ENCODE results near the gene TMEM235.

TMEM235 gene

GRCh38 chr17:78219396-78220150, 11.9 kb upstream of the TMEM235 start:
- no peak for DNase-seq (ENCODE audit: low read depth)
- no peak for TF ChIP-seq CTCF (conservative IDR thresholded peaks at IDR 0.05; ENCODE audit: low read length)
- H3K4me3 ChIP-seq (ENCODE audit: low read length), result no peak overlapping the region

- no peak for DNase-seq (ENCODE audit: low read depth)
- H3K4me3 ChIP-seq (ENCODE audit: low read length), result no peak overlapping the region
- TF ChIP-seq CTCF (conservative IDR thresholded peaks at IDR 0.05; ENCODE audit: low read length), result no peak
These were observed 8.4 kb upstream of the TMEM235 start for GRCh38 chr17:78223061-78223460.

GRCh38 chr17:78223765-78224164, 7.7 kb upstream of the TMEM235 start:
- no peak overlapping the region for H3K4me3 ChIP-seq (ENCODE audit: low read length)
- DNase-seq (ENCODE audit: low read depth), result no peak
- TF ChIP-seq CTCF (conservative IDR thresholded peaks at IDR 0.05; ENCODE audit: low read length), result no peak

GRCh38 chr17:78224231-78225087, 7.0 kb upstream of the TMEM235 start:
- DNase-seq (ENCODE audit: low read depth), result no peak
- no peak overlapping the region for H3K4me3 ChIP-seq (ENCODE audit: low read length)
- TF ChIP-seq CTCF (conservative IDR thresholded peaks at IDR 0.05; ENCODE audit: low read length), result no peak

GRCh38 chr17:78225088-78225865, 6.2 kb upstream of the TMEM235 start:
- no peak for DNase-seq (ENCODE audit: low read depth)
- TF ChIP-seq CTCF (conservative IDR thresholded peaks at IDR 0.05; ENCODE audit: low read length), result no peak
- no peak overlapping the region for H3K4me3 ChIP-seq (ENCODE audit: low read length)

- no peak overlapping the region for H3K4me3 ChIP-seq (ENCODE audit: low read length)
- DNase-seq (ENCODE audit: low read depth), result no peak
- no peak for TF ChIP-seq CTCF (conservative IDR thresholded peaks at IDR 0.05; ENCODE audit: low read length)
These were observed 5.2 kb upstream of the TMEM235 start for GRCh38 chr17:78226055-78226758.
